Measurements from ENCODE around the gene CXXC1.

Gene CXXC1

GRCh38 chr18:50280707-50281294 lies 6.7 kb downstream of the CXXC1 start:
- peak overlapping the region; percentile 99 for H3K4me3 ChIP-seq (ENCODE audit: low read depth, low read length)
- DNase-seq (ENCODE audit: low read depth) = no peak
- no peak for TF ChIP-seq CTCF (IDR thresholded peaks at IDR 0.05; ENCODE audit: control insufficient read depth, extremely low read depth, insufficient read depth)

- peak overlapping the region; percentile 99 for H3K4me3 ChIP-seq (ENCODE audit: low read depth, low read length)
- TF ChIP-seq CTCF (IDR thresholded peaks at IDR 0.05; ENCODE audit: control insufficient read depth, extremely low read depth, insufficient read depth) = no peak
- no peak for DNase-seq (ENCODE audit: low read depth)
Measured at GRCh38 chr18:50279752-50280151, 7.7 kb downstream of the CXXC1 start.

GRCh38 chr18:50277942-50278341 lies 9.6 kb downstream of the CXXC1 start:
- TF ChIP-seq CTCF (IDR thresholded peaks at IDR 0.05; ENCODE audit: control insufficient read depth, extremely low read depth, insufficient read depth) = no peak
- H3K4me3 ChIP-seq (ENCODE audit: low read depth, low read length) = no peak overlapping the region
- DNase-seq (ENCODE audit: low read depth) = no peak

GRCh38 chr18:50276452-50276851 lies 11.0 kb downstream of the CXXC1 start:
- DNase-seq (ENCODE audit: low read depth) = no peak
- no peak for TF ChIP-seq CTCF (IDR thresholded peaks at IDR 0.05; ENCODE audit: control insufficient read depth, extremely low read depth, insufficient read depth)
- no peak overlapping the region for H3K4me3 ChIP-seq (ENCODE audit: low read depth, low read length)

- H3K4me3 ChIP-seq (ENCODE audit: low read depth, low read length) = no peak overlapping the region
- no peak for TF ChIP-seq CTCF (IDR thresholded peaks at IDR 0.05; ENCODE audit: control insufficient read depth, extremely low read depth, insufficient read depth)
- no peak for DNase-seq (ENCODE audit: low read depth)
Measured at GRCh38 chr18:50275503-50276036, 11.9 kb downstream of the CXXC1 start.

DNA sequence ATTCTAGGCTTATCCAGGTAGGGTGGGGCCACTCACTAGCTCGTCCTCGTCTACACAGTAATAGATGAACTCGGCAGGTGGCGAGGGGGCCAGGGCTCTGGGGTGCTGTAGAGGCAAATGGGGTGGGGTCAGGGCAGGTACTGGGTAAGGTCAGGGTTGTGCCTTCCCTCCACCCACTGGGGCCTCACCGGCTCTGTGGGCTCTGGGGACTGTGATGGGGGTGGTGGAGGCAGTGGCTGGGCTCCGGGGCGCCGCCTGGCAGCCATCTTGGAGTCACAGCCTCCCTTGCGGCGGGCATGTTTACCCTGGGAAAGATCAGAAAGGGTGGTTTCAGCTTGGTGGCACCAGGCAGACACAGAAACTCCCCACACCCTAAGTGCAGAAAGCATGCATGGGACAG lies 12.6 kb downstream of the CXXC1 start:
- TF ChIP-seq CTCF (IDR thresholded peaks at IDR 0.05; ENCODE audit: control insufficient read depth, extremely low read depth, insufficient read depth) = no peak
- H3K4me3 ChIP-seq (ENCODE audit: low read depth, low read length) = no peak overlapping the region
- no peak for DNase-seq (ENCODE audit: low read depth)

- no peak overlapping the region for H3K4me3 ChIP-seq (ENCODE audit: low read depth, low read length)
- TF ChIP-seq CTCF (IDR thresholded peaks at IDR 0.05; ENCODE audit: control insufficient read depth, extremely low read depth, insufficient read depth) = no peak
- no peak for DNase-seq (ENCODE audit: low read depth)
Measured at GRCh38 chr18:50274044-50274442, 13.4 kb downstream of the CXXC1 start.
